Stimulated activated CD4-positive, alpha-beta T cell treated with anti-CD3 and anti-CD28 coated beads, TNF-alpha, amount 100 ng/mL, for 24 hours (primary cell): ENCODE results near the gene STXBP3.

Experiments used
- DNase-seq, 3 experiments: peaks; one replicate each; pipeline ENCODE4 v3.0.0-alpha.2; 2020; ENCODE audit warnings: low read depth in 3 of 3

STXBP3 gene

GRCh38 chr1:108842525-108843181 is 96.2 kb downstream of the STXBP3 start:
- DNase-seq, result no peak

GRCh38 chr1:108843390-108844137 is 97.1 kb downstream of the STXBP3 start:
- DNase-seq, result no peak

GRCh38 chr1:108845446-108845845 is 99.0 kb downstream of the STXBP3 start:
- DNase-seq, result no peak

GRCh38 chr1:108845991-108846390 is 99.5 kb downstream of the STXBP3 start:
- DNase-seq, result no peak

- DNase-seq, result no peak
Observed at GRCh38 chr1:108847494-108847893, 101.0 kb downstream of the STXBP3 start.

- DNase-seq, result no peak
Observed at GRCh38 chr1:108848806-108849205, 102.3 kb downstream of the STXBP3 start.

GRCh38 chr1:108850929-108851328 is 104.5 kb downstream of the STXBP3 start:
- DNase-seq, result no peak

GRCh38 chr1:108851567-108851966 is 105.1 kb downstream of the STXBP3 start:
- DNase-seq, result no peak

- DNase-seq, result no peak
Observed at GRCh38 chr1:108852221-108852975, 105.9 kb downstream of the STXBP3 start.

GRCh38 chr1:108854221-108855019 is 107.9 kb downstream of the STXBP3 start:
- DNase-seq, result no peak

GRCh38 chr1:108856994-108857393 is 110.5 kb downstream of the STXBP3 start, which contains the start of gene AKNAD1:
Gene AKNAD1 (minus strand): TSS chr1:108857094. CDS start chr1:108852664, 4,430 bp downstream.
- DNase-seq, result no peak

- DNase-seq, result no peak
Observed at GRCh38 chr1:108858230-108858950, 111.9 kb downstream of the STXBP3 start.
